ENCODE results near the gene PRDM15.

The PRDM15 gene

GRCh38 chr21:41767606-41768436, 111.3 kb downstream of the PRDM15 start:
- TF ChIP-seq CTCF (conservative IDR thresholded peaks at IDR 0.05; ENCODE audit: low read length) (no peak), EZH2phosphoT487 (IDR thresholded peaks at IDR 0.05; ENCODE audit: borderline replicate concordance) (no peak)
- Histone ChIP-seq H3K4me2 (ENCODE audit: low read depth, low read length, poor library complexity, severe bottlenecking) (peak overlapping the region; percentile 66), H3K36me3 (ENCODE audit: insufficient read depth, low read length) (no peaks in the 10 kb centered on the region), H3K27me3 (ENCODE audit: insufficient read depth, low read length, poor library complexity, severe bottlenecking) (no peaks in the 10 kb centered on the region), H3K9ac (ENCODE audit: low read depth, low read length, poor library complexity, severe bottlenecking) (peak overlapping the region; percentile 42), H2AFZ (ENCODE audit: low read length) (peak overlapping the region; percentile 72), H3K9me2 (replicated peaks; ENCODE audit: low read depth, low read length) (no peaks in the 10 kb centered on the region), H3F3A (ENCODE audit: low read depth) (no peaks in the 10 kb centered on the region), H3K9me3 (ENCODE audit: insufficient read depth, low read depth, low read length) (no peaks in the 10 kb centered on the region), H3K4me1 (ENCODE audit: insufficient read depth, low read length, poor library complexity, severe bottlenecking) (peaks cover 14% of the 10 kb centered on the region), H3K4me3 (ENCODE audit: low read length, poor library complexity, severe bottlenecking) (peak overlapping the region; percentile 65), H4K20me1 (ENCODE audit: insufficient read depth, low read length, poor library complexity, severe bottlenecking) (no peaks in the 10 kb centered on the region), H3K79me2 (ENCODE audit: insufficient read depth, low read length) (no peaks in the 10 kb centered on the region)

- H3K79me2 ChIP-seq (ENCODE audit: insufficient read depth, low read length) = no peaks in the 10 kb centered on the region
Measured at GRCh38 chr21:41766883-41767605, 112.1 kb downstream of the PRDM15 start, which contains the start of gene RIPK4. RIPK4 (minus strand) TSS chr21:41767052; CDS start chr21:41767041, 11 bp downstream.

More at GRCh38 chr21:41766883-41767605, 112.1 kb downstream of the PRDM15 start, which contains the start of gene RIPK4:
- TF ChIP-seq EZH2phosphoT487 (IDR thresholded peaks at IDR 0.05; ENCODE audit: borderline replicate concordance) = no peak
- no peak for TF ChIP-seq CTCF (conservative IDR thresholded peaks at IDR 0.05; ENCODE audit: low read length)
- H4K20me1 ChIP-seq (ENCODE audit: insufficient read depth, low read length, poor library complexity, severe bottlenecking) = no peaks in the 10 kb centered on the region
- H3K4me3 ChIP-seq (ENCODE audit: low read length, poor library complexity, severe bottlenecking) = peak within 1 kb of the TSS; percentile 65
- peak within 1 kb of the TSS; percentile 42 for H3K9ac ChIP-seq (ENCODE audit: low read depth, low read length, poor library complexity, severe bottlenecking)
- H3F3A ChIP-seq (ENCODE audit: low read depth) = no peaks in the 10 kb centered on the region
- H3K4me1 ChIP-seq (ENCODE audit: insufficient read depth, low read length, poor library complexity, severe bottlenecking) = peaks cover 14% of the 10 kb centered on the region
- no peaks in the 10 kb centered on the region for H3K36me3 ChIP-seq (ENCODE audit: insufficient read depth, low read length)
- H3K27me3 ChIP-seq (ENCODE audit: insufficient read depth, low read length, poor library complexity, severe bottlenecking) = no peaks in the 10 kb centered on the region
- H3K9me2 ChIP-seq (replicated peaks; ENCODE audit: low read depth, low read length) = no peaks in the 10 kb centered on the region
- peak within 1 kb of the TSS; percentile 72 for H2AFZ ChIP-seq (ENCODE audit: low read length)
- H3K4me2 ChIP-seq (ENCODE audit: low read depth, low read length, poor library complexity, severe bottlenecking) = peak within 1 kb of the TSS; percentile 66
- H3K9me3 ChIP-seq (ENCODE audit: insufficient read depth, low read depth, low read length) = no peaks in the 10 kb centered on the region
